Stimulated activated CD4-positive, alpha-beta T cell treated with anti-CD3 and anti-CD28 coated beads, Interleukin-12 subunit alpha, Interleukin-12 subunit beta, amount 100 ng/mL, for 4 hours (primary cell): ENCODE results near the gene LGALS3.
A peak's percentile ranks its signal among the peaks of the same experiment; 100 is the strongest.
"Not testable (repeated sequence)": the region's sequence is repeated elsewhere in the genome, so short reads cannot be mapped to it uniquely, and the experiment has no call there.

Experiments used
- DNase-seq: peaks from one replicate; pipeline ENCODE4 v3.0.0-alpha.2; 2020

The LGALS3 gene

DNA sequence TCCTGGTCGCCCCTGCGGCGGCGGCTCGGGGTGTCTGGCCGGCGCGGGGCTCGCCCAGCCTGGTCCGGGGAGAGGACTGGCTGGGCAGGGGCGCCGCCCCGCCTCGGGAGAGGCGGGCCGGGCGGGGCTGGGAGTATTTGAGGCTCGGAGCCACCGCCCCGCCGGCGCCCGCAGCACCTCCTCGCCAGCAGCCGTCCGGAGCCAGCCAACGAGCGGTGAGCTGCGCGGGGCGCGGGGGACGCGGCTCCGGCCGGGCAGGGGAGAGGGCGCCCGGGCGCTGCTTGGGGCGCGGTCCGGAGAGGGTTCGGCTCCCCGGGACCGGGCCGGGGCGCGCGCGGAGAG is at the start of gene LGALS3:
TSS of gene LGALS3 (plus strand) at position 167 of the 342 bp plus-strand sequence. CDS start 8,122 bp downstream, outside the sequence.
- DNase-seq, result peak; percentile 26

- not testable (repeated sequence) for DNase-seq
Observed at GRCh38 chr14:55079961-55080360, 49.1 kb upstream of the LGALS3 start.

- no peak for DNase-seq
Observed at GRCh38 chr14:55084401-55085059, 44.5 kb upstream of the LGALS3 start.

- DNase-seq, result no peak
Observed at GRCh38 chr14:55085060-55085660, 43.9 kb upstream of the LGALS3 start.

- DNase-seq, result no peak
Observed at GRCh38 chr14:55086938-55087337, 42.1 kb upstream of the LGALS3 start.

DNA sequence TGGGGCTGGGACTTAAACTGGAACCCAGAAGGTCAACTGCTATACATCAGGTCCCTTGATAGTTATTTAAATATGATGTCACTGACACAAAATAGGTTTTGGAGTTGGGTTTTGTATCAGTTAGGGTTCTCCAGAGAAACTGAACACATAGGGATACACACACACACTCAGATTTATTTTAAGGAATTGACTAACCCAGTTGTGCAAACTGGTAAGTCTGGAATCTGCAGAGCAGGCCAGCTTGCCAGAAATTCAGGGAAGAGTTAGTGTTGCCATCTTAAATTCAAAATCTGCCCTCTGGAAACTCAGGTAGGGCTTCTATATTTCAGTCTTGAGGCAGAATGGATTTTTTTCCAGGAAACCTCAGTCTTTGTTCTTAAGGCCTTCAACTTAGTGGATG is 40.7 kb upstream of the LGALS3 start:
- DNase-seq, result no peak

DNA sequence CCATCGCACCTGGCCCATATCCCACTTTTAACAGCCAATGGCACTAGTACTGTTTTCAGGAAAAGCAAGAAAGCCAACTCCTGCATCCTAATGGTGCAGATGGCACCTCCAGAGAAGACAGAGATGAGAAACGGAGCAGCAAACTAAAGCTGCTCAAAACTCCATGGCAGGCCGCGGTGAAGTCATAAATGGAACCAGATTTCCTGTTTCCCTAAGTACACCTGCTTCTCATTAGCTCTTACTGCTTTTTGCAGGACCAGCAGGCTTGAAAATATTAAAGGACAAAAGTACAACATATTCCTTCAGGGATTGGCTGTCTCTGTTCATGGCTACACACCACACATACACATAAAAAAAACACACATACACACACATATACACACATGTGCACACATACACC is 36.7 kb upstream of the LGALS3 start:
- DNase-seq, result no peak

DNA sequence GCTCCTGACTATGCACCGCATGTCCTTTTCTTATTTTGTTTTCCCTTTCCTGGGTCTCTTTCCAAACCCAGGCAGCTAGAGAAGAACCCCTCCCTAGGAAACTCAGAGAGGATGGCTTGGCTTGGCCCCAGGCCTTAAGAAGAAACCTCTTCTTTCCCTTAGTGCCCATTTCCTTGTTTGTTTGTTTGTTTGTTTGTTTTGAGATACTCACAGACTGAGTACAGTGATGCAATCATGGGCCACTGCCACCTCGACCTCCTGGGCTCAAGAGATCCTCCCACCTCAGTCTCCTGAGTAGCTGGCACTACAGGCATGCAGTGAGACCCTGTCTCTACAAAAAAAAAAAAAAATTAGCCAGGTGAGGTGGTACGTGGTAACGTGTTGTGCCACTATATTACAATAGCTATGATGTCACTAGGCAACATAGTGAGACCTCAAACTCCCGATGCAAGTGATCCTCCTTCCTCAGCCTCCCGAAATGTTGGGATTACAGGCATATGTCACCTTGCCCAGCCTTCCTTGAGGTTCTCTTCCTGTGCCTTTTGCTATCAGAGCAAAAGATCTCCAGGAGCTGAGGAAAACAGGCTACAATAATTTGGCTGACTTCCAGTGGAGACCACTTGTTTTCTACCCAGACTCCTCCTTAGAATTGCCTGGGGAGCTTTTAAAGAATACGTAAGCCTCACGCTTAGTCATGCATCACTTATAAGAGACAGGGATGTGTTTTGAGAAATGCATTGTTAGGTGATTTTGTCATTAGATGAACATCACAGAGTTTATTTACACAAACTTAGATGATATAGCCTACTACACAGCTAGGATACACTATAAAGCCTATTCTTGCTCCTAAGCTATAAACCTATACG is 34.5 kb upstream of the LGALS3 start:
- no peak for DNase-seq

DNA sequence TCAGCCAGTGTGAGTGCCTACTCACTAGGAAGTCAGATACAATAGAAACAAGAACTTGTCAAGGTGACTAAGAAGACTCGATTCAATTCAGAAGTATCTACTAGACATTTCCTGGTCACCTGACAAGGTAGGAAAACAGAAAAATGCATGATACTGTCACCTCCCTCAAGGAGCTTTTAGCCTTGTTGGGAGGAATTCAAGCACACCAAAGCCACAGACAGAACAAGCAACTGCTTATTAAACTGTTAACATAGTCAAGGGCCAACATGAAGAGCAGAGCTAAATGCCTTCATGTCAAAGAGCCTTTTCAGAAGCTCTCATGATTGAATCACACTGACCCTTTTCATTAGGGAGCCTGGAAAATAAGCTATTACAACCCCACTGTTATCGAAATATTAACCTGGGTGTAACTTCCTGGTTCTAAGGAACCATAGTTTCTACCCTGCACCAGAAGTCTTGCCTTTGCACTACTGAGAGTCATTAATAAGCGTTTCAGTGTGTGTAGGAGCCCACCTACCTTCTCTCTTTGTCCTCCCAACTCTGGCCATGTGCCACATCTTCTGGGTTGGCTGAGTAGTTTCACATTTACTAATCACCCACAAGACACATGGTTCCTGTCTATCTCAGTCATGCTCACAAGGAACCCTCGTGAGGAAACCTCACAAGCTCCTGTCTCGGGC is 31.0 kb upstream of the LGALS3 start:
- DNase-seq, result peak; percentile 29

- DNase-seq, result no peak
Observed at GRCh38 chr14:55098561-55098898, 30.5 kb upstream of the LGALS3 start.

DNA sequence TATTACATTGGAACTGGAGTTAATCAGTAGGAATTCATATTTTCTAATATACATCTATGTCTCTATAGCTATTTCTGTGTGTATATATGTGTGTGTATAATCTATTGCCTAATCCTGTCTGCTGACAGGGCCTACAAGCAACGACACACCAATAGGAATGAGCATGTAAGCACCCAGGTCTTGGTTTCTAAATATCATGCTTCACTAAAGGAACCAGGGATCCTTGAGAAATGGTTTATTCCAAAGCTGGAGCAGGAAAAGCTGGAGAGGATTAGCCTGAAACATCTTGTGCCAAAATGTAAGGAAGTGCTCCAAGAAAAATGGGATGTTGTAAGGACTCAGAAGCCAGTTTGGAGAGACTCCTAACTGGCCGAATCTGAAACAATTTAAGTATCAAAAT is 29.3 kb upstream of the LGALS3 start:
- no peak for DNase-seq

DNA sequence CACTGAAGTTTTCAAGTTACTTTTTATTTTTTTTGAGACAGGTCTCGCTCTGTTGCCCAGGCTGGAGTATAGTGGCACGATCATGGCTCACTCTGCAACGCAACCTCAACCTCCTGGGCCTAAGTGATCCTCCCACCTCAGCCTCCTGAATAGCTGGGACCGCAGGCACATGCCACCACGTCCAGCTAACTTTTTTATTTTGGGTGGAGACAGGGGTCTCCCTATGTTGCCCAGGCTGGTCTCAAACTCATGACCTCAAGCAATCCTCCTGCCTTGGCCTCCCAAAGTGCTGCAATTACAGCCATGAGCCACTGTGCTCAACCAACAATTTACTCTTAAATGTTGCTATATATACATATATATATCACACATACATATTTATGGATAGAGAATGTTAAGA is 27.4 kb upstream of the LGALS3 start:
- no peak for DNase-seq

GRCh38 chr14:55102141-55102621 is 26.9 kb upstream of the LGALS3 start:
- DNase-seq, result no peak

DNA sequence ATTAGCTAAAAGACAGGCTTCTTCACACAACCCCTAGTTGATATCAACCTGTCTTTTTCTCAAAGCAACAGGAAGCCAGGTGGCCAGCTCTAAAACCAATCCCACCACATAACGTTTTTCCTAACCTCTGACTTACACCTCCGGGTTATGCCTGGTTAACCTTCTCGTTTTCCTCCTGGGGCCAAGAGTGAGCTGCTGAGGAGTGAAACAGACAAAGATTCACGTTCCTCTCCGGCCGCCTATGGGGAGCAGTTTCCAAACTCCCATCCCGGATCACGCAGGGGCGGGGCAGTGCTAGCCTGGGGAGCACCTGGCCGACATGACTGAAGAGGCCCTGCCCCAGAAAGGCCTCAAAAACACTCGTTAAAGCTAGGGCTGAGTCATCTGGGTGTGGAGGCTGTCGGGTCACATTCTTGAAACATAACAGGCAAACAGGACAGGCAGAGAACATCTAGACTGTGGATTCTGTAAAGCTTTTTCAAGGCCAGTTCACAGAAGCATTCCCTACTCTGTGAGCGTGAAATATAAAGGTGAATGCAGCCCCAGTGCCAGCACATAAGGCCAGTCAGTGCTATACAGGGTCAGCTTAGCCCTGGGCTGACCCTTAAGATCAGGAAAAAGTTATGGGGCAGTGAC is 25.9 kb upstream of the LGALS3 start:
- peak; percentile 14 for DNase-seq

DNA sequence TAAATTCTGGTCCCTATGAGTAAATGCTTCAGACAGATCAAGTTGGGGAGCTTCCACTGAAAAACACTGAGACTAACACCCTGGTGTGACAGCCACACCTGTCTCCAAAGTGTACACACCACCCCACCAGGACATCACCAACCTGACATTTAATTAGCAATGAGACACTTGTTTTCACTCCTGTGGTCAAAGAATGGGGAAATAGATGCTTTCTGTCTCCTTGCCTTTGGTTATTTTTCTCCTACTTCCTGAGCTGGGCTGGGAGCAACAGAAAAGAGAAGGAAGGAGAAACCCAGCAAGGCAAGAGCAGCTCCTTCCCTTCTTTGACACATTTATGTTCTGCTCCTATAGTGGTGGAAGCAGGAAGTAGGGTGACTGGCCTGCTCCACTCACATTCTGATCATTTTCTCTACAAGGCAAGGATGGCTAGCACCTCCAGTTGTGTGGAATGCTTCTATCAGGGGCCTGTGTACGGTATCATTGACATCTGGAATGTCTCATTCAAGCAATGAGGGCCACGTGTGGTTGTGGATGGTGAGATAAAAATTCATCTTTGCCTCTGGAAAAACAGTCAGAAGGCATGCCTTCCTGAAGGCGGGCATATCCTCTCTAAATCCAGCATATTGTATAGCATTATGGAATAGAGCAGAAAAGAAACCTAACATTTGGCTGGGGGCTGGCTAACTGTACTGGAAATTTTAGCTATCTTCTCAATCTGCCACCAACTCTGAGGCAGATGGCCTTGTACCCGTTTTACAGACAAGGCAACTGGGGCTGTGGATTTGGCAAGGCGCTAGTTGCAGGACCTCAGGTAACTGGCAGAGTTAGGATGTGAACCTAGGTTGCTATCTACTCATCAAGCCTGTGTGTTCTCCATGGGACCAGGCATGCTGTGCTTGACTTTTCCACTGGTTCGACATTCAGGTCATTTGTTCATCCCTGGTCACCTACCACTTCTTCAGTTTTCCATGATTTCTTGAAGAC is 24.8 kb upstream of the LGALS3 start:
- no peak for DNase-seq

DNA sequence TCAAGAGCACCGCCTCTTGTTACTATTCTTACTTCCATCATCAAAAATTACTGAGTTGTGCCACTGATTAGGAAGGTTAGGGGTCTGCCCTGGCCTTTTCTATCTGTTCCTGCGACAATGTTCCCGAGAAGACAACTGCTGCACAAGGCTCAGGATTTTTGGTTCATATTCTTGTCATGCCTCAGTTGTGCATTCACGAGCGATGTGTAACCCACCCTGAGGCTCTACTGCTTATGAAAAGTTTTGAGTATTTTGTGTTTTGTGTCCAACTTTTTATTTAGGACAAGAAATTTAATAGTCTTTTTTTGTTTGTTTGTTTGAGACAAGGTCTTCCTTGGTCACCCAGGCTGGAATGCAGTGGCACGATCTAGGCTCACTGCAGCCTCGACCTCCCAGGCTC is 23.1 kb upstream of the LGALS3 start:
- DNase-seq, result no peak

- peak; percentile 16 for DNase-seq
Observed at GRCh38 chr14:55107766-55108554, 21.1 kb upstream of the LGALS3 start.

DNA sequence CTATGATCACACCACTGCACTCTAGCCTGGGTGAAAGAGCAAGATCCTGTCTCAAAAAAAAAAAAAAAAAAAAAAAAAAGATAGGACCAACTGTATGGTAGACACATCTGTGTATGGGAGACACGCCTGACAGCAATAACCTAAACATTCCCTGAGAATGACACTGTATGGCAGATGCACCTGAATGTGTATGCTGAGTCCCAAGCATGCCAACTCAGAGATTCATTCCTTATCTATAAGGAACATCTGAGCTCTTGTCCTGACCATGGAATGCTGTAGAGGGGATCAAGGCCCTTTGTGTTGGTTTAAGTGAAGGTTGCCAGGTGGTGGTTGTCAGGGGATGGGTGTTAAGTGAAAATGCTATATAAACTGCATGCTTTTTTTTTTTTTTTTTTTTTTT is 19.2 kb upstream of the LGALS3 start:
- DNase-seq, result no peak

GRCh38 chr14:55111122-55111708 is 17.8 kb upstream of the LGALS3 start:
- no peak for DNase-seq

DNA sequence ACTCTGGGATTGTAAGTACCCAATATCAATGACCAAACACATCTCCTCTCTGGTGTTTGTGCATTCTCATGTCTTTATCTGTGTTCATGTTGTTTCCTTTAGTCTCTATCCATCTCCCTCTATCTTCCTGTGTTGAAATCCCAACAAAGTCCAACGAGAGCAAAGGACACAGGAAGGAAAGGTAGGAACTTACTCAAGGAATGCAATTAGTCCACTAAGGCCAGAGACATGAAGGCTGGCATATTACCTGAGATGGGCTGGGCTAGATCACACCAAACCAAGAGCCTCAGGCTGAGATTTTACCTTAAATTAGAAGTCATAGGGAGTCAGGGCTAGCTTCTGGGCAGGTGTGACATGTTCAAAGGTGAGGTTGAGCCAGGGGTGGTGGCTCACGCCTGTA is 14.3 kb upstream of the LGALS3 start:
- DNase-seq, result no peak
